ENCODE results near the gene ZNF680.

- TF ChIP-seq CTCF (IDR thresholded peaks at IDR 0.05; ENCODE audit: low read depth, low read length, poor library complexity, severe bottlenecking) (no peak), EZH2phosphoT487 (IDR thresholded peaks at IDR 0.05; ENCODE audit: borderline replicate concordance, low read length) (no peak)
These were observed 18.9 kb downstream of the ZNF680 start for GRCh38 chr7:64544010-64544409.

Measured in DOHH2 (cell line).